Suprapubic skin (tissue), 3 donors: ENCODE measurements around the gene MEF2A.

Experiments used
- POLR2A ChIP-seq, 2 donors: fragments of 450-650 bp; IDR thresholded peaks; one replicate each; pipeline ENCODE4 v1.6.1; 2017; ENCODE audit warnings: antibody characterized with exemption in 2 of 2, mild to moderate bottlenecking in 2 of 2, moderate library complexity in 2 of 2
- TF ChIP-seq, protein P1 (sequence below), 2 donors: fragments of 200-600 bp in 1 of 2; fragments of 450-650 bp in 1 of 2; sonication (generic) in 1 of 2; IDR thresholded peaks; one replicate each; pipeline ENCODE4 v1.5.1; 2016 to 2019; ENCODE audit warnings: antibody characterized with exemption in 2 of 2, mild to moderate bottlenecking in 1 of 2, moderate library complexity in 1 of 2

GRCh38 chr15:99657996-99658395 is 92.2 kb downstream of the MEF2A start:
- TF ChIP-seq POLR2A (IDR thresholded peaks at IDR 0.05), result no peak
- TF ChIP-seq, protein P1, sequence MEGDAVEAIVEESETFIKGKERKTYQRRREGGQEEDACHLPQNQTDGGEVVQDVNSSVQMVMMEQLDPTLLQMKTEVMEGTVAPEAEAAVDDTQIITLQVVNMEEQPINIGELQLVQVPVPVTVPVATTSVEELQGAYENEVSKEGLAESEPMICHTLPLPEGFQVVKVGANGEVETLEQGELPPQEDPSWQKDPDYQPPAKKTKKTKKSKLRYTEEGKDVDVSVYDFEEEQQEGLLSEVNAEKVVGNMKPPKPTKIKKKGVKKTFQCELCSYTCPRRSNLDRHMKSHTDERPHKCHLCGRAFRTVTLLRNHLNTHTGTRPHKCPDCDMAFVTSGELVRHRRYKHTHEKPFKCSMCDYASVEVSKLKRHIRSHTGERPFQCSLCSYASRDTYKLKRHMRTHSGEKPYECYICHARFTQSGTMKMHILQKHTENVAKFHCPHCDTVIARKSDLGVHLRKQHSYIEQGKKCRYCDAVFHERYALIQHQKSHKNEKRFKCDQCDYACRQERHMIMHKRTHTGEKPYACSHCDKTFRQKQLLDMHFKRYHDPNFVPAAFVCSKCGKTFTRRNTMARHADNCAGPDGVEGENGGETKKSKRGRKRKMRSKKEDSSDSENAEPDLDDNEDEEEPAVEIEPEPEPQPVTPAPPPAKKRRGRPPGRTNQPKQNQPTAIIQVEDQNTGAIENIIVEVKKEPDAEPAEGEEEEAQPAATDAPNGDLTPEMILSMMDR (IDR thresholded peaks at IDR 0.05), result no peak
